Measurements from ENCODE around the gene OTULIN.

The OTULIN gene

GRCh38 chr5:14744296-14745187 lies 80.0 kb downstream of the OTULIN start:
- H3K4me3 Mint-ChIP-seq, result no peak overlapping the region
- peaks cover 48% of the 10 kb centered on the region for H3K4me1 Mint-ChIP-seq (ENCODE audit: low read depth)
- H3K27me3 Mint-ChIP-seq, result no peaks in the 10 kb centered on the region
- peak overlapping the region; percentile 49 for H3K27ac Mint-ChIP-seq
- peaks cover 77% of the 10 kb centered on the region for H3K36me3 Mint-ChIP-seq (ENCODE audit: low read depth)
- no peaks in the 10 kb centered on the region for H3K9me3 Mint-ChIP-seq

- Mint-ChIP-seq H3K9me3 (no peaks in the 10 kb centered on the region), H3K36me3 (ENCODE audit: low read depth) (peaks cover 78% of the 10 kb centered on the region), H3K27me3 (no peaks in the 10 kb centered on the region), H3K4me1 (ENCODE audit: low read depth) (peaks cover 54% of the 10 kb centered on the region), H3K4me3 (no peak overlapping the region), H3K27ac (no peak overlapping the region)
These were observed 80.7 kb downstream of the OTULIN start for GRCh38 chr5:14745188-14745563.

- Mint-ChIP-seq H3K27ac (peak overlapping the region; percentile 3), H3K36me3 (ENCODE audit: low read depth) (peaks cover 82% of the 10 kb centered on the region), H3K4me3 (no peak overlapping the region), H3K4me1 (ENCODE audit: low read depth) (peaks cover 55% of the 10 kb centered on the region), H3K9me3 (no peaks in the 10 kb centered on the region), H3K27me3 (no peaks in the 10 kb centered on the region)
These were observed 81.2 kb downstream of the OTULIN start for GRCh38 chr5:14745753-14746152.

GRCh38 chr5:14748180-14748900 lies 83.8 kb downstream of the OTULIN start:
- Mint-ChIP-seq H3K27ac (no peak overlapping the region), H3K36me3 (ENCODE audit: low read depth) (peaks cover 73% of the 10 kb centered on the region), H3K4me1 (ENCODE audit: low read depth) (peaks cover 42% of the 10 kb centered on the region), H3K9me3 (no peaks in the 10 kb centered on the region), H3K4me3 (no peak overlapping the region), H3K27me3 (no peaks in the 10 kb centered on the region)

Data from stimulated activated naive CD8-positive, alpha-beta T cell treated with anti-CD3 and anti-CD28 coated beads, Interleukin-15, Interleukin-2, amounts not matched to agents 100 ng/mL and 50 ng/mL, for 24 hours (primary cell).